Heart left ventricle (tissue), 13 donors: ENCODE measurements around the gene SERINC5.

Experiments used
- POLR2A ChIP-seq, 2 donors: fragments of 450-650 bp; IDR thresholded peaks; one replicate each; pipeline ENCODE4 v1.6.1; 2017; ENCODE audit warnings: antibody characterized with exemption in 2 of 2, mild to moderate bottlenecking in 2 of 2, moderate library complexity in 2 of 2
- TF ChIP-seq, protein P1 (sequence below), 12 donors: fragments of 200-600 bp; sonication (generic) in 4 of 12; IDR thresholded peaks; one replicate each; pipeline versions ENCODE4 v1.5.0 to v1.8.0; 2018 to 2022; ENCODE audit warnings: antibody characterized with exemption in 12 of 12, mild to moderate bottlenecking in 5 of 12
- donor health status: ischemic (EF 13 %, LVEDD 7.1; RV severe dilation, severe dysfunction).
- donor health status: DM: no; HTN: yes; CAD: no.
- donor health status: DM: no; HTN: no; CAD: no.
- donor health status: ischemic (EF 25% LVEDD 6.9; RV normal size, moderate dysfunction).
- donor health status: ischemic (EF 25% LVEDD 5.7; RV mildly dilated, moderate dysfunction).
- donor health status: ischemic (EF 35%, LVEDD 5.7; RV mildly dilated, moderate dysfunction).
- donor health status: nonischemic (EF 11% LVEDD 7.7; RV severe dilation, severe dysfunction).
- donor health status: DM: yes; HTN: yes; CAD: no.
- donor health status: PGD.
- donor health status: ischemic (EF 29% LVEDD 5.4; RV normal size, mild dysfunction).
- donor health status: nonischemic (EF 23%, LVEDD 6.1; RV moderate dilation, normal function).

DNA sequence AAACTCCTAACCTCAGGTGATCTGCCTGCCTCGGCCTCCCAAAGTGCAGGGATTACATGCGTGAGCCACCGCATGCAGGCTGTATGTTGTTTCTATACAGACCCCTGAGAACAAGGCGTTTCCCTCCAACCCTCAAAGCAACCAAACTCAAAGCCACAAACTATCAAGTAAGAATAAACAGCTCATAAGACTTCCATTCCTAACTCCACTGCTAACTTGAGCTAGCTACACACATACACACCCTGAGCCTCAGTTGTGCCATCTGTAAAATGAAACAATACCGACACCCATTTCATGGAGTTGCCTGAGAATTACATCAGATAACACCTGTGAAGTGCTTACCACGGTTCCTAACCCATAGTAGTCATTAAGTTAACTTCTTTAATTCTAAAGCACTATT, 70.8 kb downstream of the SERINC5 start:
- TF ChIP-seq, protein P1, sequence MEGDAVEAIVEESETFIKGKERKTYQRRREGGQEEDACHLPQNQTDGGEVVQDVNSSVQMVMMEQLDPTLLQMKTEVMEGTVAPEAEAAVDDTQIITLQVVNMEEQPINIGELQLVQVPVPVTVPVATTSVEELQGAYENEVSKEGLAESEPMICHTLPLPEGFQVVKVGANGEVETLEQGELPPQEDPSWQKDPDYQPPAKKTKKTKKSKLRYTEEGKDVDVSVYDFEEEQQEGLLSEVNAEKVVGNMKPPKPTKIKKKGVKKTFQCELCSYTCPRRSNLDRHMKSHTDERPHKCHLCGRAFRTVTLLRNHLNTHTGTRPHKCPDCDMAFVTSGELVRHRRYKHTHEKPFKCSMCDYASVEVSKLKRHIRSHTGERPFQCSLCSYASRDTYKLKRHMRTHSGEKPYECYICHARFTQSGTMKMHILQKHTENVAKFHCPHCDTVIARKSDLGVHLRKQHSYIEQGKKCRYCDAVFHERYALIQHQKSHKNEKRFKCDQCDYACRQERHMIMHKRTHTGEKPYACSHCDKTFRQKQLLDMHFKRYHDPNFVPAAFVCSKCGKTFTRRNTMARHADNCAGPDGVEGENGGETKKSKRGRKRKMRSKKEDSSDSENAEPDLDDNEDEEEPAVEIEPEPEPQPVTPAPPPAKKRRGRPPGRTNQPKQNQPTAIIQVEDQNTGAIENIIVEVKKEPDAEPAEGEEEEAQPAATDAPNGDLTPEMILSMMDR (IDR thresholded peaks at IDR 0.05) = no peak
- no peak for TF ChIP-seq POLR2A (IDR thresholded peaks at IDR 0.05)
